Urothelium cell line (cell line): Measurements from ENCODE around the gene FGA.

Experiments
- DNase-seq: peaks from one replicate; pipeline ENCODE4 v3.0.0; 2011; ENCODE audit warnings: low spot score, mixed read lengths
- FAIRE-seq: peaks from 2 replicates; lab custom pipeline; 2011; peaks lifted over from hg19 to GRCh38; lab: Jason Lieb, UNC

FGA gene

DNA sequence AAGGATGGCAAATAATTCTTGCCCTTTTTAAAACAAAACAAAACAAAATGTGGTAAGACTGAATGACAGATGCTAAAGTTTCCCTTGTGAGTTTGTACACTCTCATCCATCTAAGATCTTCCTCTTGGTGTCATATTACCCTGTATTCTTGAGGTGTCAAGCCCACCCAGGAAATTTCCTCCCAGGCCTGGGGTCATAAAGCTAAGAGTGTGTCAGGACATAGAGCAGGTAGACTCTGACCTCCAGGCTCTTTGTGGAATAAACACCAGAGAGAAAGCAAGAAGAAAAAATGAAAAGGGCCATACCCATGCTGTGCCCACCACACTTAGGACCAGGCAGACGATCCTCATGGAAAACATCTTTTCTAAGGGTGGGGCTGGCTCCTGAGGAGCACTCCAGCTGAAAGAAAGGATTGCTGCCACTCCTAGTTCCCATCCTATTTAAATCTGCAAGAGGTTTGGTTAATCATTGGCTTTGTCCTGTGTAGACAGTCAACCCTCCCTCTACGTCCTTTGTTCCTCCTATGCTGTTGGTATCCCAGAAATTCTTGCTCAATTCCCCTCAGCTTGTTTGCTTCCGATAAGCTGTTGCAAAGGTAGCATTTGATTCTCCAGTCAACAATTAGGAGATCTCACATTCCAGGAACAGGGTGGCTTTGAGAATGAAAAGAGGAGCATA, at the start of gene FGA:
FGA (minus strand) TSS at position 414 of the 678 bp plus-strand sequence; CDS start at position 359, 55 bp downstream.
- FAIRE-seq (no peak), DNase-seq (no peak)

DNA sequence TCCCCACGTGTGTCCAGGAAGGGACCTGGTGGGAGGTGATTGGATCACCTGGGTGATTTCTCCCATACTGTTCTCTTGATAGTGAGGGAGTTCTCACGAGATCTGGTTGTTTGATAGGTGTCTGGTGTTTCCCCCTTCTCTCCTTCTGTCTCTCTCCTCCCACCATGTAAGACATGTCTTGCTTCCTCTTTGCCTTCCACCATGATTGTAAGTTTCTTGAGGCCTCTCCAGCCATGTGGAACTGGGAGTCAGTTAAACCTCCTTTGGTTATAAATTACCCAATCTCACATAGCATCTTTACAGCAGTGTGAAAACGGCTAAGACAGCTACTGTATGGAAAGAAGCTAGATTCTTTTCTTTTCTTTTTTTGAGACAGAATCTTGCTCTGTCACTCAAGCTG, 43.5 kb upstream of the FGA start:
- no peak for FAIRE-seq

DNA sequence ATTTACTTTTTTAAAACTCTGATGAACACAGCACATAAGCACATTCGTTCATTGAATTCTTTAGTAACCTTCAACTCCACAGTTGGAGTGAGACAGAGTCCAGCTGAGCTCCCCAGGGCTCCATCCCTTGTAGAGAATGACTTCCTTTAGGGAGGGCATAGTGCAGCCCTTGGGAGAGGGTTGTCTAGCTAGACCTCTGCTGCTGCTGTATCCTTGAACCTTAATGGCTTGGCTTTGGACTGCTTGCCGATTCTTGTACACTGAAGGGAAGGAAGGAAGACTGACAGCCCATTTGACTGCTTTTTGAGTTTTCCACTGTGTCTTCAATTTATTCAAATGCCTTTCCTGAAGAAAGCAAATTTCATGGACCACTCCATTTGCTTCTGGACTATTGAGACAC, 41.3 kb upstream of the FGA start:
- no peak for DNase-seq
- no peak for FAIRE-seq

More for the DNA sequence above, 43.5 kb upstream of the FGA start:
- DNase-seq, result no peak

DNA sequence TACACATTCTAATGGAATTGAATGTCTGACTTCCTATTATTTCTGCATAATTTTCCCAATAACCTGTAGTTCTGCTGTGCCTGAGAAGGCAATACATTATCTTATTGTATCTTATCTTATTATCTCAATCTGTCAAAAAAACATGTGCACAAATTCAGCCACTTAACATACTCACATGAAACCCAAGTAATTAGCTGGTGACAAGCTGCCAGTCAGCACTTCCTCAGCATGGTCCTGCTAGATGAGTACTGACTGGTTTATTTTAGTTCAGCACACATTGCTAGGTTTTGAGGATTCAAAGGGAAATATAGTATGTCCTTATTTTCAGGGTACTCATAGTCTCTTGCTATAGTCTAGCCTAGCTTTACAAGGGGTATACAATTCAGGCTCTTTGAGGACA, 39.8 kb upstream of the FGA start:
- DNase-seq (no peak), FAIRE-seq (no peak)

DNA sequence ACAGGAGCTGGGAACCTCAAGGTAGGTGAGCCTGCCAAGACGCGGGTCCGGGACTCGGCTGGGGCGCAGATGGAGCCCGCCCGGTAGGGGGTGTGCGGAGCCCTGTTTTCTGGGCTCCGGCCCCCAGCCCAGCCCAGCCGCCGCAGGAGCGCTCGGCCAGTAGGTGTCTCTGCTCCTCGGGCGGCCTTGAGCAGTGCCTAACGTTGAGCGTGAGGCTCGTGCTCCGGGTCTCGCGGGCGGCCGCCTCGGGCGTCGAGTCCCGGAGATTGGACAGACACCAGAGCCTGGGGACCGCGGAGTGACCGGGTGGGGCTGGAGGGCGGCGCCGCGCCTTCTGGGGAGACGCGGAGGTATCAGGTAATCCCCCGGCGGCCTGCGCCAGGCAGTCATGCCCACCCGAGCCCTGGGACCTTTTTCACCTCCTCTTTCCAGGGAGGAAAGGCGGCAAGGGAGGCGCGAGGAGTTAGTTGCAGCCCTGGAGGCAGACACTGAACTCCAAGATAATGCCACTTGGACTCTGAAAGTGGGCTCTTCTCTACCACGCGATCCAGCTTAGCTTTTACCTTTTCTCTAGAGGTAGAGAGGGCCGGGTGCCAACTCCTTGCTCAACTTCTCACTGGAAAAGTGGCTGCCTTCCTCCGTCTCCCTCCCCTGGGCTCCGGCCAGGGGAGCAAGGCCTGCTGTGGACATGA, 36.4 kb upstream of the FGA start:
- no peak for FAIRE-seq
- no peak for DNase-seq

DNA sequence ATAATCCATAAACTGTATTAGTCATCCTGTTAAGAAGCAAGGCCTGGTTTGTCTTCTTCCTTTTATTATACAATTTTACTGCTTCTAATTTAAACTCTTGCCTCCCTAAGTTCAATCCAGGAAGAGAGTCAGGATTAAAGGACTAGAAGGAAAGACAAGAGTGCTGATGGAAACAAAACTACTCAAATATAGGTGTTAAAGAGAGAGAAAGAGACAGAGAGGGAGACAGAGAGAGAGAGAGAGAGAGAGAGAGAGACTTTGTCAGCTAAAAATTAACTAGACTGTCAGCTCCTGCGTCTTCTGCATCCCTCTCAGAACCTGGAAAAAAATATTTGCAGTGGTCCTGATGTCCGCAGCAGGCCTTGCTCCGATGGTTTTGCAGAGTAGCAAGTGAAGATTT, 35.4 kb upstream of the FGA start:
- no peak for FAIRE-seq
- no peak for DNase-seq

DNA sequence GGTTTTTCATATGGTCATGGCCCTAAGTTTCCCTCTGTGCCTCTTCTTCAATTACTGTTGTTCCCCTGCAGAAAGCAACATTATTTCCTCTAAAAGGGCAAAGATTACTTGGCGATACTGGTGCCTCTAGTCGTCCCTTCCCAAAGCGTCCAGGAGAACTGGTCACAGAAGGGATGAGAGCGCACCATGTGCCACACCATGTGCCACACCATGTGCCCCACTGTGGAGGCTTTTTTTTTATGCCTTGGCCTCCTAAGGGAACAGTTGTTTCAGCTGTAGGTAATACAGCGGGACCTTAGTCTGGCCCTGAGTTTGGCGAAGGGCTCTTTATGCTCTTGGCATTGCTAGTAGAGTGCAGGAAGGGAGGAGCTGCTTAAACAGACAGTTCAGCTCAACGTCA, 33.5 kb upstream of the FGA start:
- FAIRE-seq, result no peak
- no peak for DNase-seq

DNA sequence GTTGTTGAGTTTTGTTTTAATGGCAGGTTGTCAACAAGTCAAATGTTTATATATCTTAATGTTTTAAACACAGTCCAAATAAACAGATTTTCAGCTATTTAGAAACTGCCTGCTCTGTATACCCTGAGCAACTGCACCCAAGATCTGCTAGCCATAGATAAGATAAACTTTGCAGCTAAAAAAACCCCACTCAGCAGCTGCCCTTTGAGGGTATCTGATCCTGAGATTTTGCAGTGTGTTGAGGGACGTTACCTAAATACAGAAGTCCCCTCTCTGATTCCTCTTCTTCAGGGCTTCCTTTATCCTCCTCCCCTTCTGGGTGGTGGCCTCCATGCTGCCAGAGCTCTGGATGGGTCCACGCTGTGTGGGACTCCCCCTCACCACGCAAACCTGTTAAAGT, 32.9 kb upstream of the FGA start:
- DNase-seq, result no peak
- no peak for FAIRE-seq

DNA sequence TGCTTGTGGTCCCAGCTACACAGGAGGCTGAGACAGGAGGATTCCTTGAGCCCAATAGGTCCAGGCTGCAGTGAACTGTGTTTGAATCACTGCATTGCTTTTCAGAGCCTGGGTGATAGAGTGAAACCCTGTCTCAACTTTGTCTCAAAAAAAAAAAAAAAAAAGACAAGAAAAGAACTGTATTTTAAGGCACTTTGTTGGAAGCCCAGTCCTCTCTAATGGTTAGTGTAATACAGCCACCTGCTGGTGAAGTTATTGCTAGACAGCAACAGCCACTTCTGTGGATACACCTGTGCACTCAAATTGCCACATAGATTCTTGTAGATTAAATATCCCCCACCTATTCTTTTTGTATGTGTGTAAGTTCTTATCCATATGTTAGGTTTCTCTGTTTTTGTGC, 32.1 kb upstream of the FGA start:
- no peak for FAIRE-seq
- peak; percentile 60 for DNase-seq

DNA sequence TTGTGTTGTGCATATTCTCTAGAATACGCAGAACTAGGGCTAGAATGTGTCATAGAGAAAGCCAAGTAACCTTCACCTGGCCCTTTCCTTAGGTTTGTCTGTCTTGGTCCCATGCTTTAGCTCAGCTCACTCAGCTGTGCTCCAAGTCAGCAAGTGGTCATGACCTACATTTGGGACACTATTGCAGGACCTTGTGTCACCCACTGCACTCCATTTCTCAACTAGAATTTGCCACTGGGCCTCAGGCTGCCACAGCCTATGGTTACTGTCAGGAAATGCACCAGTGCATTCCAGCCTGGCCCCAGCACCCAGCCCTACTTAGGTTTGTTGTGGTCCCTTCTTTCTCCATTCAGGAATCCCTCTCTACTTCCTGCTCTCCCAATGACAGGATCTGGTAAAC, 29.6 kb upstream of the FGA start:
- no peak for DNase-seq
- FAIRE-seq, result no peak

DNA sequence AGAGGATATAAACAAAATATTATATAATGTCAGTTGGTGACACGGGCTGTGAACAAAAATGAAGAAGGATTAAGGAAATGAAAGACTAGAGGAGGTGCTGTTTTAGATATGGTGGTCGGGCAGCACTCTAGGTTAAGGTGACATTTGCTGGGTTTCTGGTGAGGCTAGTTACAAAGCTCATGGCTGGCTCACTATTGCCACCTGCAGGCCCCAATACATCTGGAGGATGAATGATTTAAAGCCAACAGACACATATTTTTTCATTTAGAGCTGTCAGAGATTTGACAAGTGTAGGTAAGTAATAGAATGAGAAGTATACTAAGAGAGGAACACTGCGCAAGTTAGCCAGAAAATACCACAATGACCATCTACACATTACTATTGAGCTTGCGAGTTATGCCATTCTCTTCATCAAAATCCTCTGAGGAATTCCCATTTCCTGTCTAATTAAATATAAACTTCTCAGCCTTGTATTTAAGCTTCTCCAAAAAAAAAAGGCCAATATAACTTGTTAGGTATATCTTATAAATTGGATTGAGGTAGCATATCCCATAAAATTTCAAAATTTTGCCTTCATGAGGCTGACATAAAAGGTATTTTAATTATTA, 28.3 kb upstream of the FGA start:
- FAIRE-seq, result no peak

DNA sequence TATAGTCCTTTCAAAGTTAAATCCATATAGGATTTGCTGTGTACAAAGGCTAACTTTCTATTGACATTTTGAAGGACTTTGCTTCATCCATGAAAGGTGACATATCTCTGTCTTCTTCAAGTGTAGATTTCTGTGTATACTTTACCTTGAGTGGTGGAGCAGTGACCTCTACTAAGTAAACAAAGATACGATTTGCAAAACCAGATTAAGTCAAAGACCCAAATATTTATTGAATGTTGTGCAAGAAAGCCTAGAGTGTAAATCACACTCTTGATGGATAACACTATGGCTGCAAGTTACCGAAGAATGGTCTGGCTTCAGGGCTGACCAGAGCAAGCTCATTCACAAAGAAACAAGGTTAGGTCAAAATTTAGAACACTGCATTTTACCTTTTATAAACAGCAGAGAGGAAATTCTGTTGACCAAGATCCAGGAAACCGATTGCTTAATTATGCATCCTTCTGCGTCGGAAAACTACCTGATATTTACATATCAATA, 27.3 kb upstream of the FGA start:
- FAIRE-seq (no peak), DNase-seq (no peak)

More for the DNA sequence above, 28.3 kb upstream of the FGA start:
- peak; percentile 57 for DNase-seq

DNA sequence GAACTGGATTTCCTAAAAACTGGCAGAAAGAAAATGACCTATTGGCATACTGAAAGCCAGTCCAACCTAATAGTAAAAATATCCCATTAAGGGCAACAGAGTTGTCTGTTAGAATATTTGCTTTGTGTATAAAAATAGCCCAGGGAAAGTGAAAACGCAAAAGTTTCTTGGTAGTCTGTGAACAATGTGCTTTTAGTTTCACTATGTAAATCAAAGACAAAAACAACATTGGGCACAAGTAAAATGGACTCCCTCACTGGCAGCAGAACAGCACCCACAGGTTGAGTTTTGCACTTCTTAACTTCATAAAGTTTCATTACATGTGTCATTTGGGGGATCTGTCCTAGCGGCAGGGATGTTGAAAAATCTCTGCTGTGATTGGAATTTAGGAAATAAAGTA, 26.2 kb upstream of the FGA start:
- DNase-seq (no peak), FAIRE-seq (no peak)

DNA sequence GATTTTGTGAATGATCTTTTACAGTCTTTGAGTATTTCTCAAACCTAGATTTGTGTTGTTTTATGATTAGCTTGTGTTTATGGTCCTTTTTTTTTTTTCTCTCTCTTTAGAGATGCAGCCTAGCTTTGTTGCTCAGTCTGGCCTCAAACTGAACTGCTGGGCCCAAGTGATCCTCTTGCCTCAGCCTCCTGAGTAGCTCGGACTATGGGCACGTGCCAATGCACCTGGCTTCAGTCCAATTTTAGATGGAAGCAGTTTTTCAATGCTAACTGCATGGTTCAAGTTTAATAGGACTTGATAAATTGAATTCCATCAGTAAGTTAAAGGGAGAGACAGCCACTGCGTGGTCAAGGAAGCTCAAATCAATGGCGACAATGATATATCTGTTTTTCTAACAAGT, 25.7 kb upstream of the FGA start:
- no peak for FAIRE-seq
- DNase-seq, result no peak

DNA sequence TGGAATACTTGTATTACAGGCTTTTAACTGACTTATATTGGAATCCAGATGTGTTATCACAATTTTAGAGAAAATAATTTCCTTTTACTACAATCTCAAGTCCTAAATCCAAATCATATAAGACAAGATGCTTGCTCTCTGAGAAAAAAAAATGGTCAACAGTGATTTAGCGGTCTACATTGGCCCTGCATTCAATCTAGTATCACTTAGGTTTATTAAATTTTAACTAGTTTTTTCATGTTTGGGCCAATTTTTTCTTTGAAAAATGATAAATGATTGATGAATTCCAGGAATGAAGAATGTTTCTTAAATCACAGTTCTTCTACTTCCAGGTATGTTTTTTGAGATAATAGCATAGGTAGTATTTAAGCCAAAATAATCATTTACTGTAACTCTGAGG, 24.7 kb upstream of the FGA start:
- DNase-seq, result no peak
- no peak for FAIRE-seq

DNA sequence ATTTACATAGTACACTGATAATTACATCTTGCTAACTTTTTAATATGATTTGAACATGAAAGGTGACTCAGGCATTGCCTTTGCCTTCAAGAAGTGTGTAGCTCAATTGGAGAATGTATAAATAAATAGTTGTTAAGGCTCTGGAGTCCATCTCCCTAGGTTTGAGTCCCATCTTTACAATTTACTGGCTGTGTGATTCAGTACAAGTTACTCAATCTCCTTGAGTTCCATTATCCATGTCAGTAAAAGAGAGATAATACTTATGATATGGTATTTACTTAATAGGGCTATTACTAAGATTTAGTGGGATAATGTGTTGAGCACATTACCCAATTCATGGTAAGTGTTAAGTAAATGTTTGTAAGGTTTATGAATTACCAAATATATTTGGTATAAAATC, 23.8 kb upstream of the FGA start:
- no peak for DNase-seq
- no peak for FAIRE-seq

DNA sequence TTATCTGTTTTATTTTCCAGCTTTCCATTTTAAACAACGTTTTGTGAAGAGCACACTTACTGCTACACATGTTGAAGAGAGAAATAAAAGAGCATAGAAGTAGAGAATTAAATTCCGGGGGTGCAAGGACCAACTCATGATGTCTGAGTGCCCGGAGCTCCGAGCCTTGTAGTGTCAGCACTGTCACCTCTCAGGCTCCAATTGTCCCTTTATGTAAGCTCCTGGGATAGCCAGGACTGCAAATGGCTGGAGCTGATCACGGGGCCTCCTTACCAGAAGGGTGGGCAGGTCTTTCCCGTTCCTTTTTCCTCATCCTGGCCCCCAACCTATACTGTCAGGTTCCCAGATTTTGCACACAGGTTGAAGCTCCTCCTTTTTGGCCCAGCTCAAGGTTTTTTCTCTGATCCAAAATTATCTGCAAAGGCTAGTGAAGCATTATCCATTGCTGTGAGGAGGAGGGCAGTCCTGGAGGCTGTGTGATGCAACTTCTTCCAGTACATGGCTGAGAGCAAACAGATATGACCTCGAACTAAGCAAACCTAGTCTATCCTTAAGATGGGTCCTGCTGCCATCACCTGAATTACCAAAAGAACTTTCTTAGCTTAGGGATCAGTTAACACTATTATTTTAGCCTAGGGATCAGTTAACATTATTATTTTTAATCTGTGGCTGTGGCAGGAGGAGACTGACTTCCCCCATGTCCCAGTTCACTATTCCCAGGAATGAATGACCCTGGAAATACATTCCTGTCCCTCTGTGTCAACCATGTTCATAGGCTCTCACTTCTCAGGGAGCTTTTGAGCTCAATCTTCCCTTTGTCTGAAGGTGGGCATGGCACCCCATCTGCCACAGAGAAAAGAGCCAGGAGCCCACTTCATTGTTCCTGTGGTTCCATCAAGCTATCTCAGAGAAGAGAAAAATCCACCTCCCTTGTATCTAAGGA, 22.2 kb upstream of the FGA start, which contains the start of gene FGG:
FGG (minus strand) TSS at position 185 of the 943 bp plus-strand sequence; CDS start at position 138, 47 bp downstream.
- FAIRE-seq (no peak), DNase-seq (no peak)

DNA sequence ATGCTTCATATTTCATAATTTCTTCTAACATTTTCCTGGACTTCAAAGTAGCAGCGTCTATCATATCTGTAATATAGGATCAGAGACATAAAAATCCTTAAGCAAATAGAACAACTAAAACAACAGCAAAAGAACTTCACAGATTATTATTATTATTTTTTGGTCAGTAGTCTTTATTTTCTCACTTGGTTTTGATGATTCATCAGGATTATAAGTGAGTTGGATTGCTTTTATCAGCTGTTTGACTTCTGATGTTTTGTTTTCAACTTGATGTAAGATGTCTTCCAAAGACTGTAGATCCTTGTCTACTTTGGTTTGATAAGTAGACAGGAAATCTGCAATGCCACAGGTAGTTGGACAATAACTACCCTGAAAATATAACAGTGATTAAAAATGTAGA, 21.3 kb upstream of the FGA start:
- DNase-seq (no peak), FAIRE-seq (no peak)

DNA sequence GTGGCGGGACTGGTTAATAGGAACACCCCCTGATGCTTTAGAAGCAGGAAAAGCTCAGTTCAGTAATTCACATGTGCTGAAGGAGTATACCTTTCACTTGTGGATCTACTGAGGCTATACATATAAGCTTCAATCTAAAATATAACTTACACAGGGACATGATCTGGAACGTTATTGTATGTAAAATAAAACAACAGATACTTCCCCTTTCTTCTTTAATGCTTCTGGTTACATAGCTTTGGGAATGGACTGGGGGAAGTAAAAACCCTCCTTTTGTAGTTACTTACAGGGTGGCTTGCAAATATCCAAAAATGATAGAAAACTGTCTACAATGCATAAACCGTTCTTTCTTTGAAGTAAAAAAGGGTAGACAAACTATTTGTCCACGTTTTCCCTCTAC, 20.0 kb upstream of the FGA start:
- DNase-seq (no peak), FAIRE-seq (no peak)

DNA sequence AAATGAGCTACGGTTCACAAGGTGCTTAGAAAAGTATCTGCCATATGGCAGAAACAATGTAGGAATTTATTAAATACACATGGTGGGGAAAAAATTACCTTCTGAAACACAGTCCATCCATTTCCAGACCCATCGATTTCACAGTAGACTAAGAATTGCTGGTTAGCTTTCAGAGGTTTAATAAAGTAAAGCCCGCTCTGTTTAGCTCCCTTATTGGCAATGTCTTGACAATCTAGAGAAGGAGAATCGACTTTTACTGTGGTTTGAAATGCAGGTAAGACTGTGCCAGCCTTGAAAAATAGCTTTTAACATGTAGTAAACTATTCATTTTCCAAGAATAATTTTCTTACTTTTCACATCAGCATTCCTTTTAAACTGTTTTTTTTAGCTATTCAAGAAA, 19.0 kb upstream of the FGA start:
- DNase-seq, result no peak

More for the DNA sequence above, 19.0 kb upstream of the FGA start:
- FAIRE-seq, result no peak
